ENCODE results near the gene MAPK12.

GRCh38 chr22:50252082-50253045 lies 9.1 kb downstream of the MAPK12 start:
- peak; percentile 64 for TF ChIP-seq CTCF (IDR thresholded peaks at IDR 0.05; ENCODE audit: low read depth, low read length)
- no peak for TF ChIP-seq POLR2A (IDR thresholded peaks at IDR 0.05; ENCODE audit: extremely low read depth, insufficient read length)
- TF ChIP-seq MYC (IDR thresholded peaks at IDR 0.05; ENCODE audit: low read depth, low read length) = no peak

All from NB4 (cell line).